ENCODE data around the gene THTPA.

The THTPA gene

GRCh38 chr14:23577004-23577681 lies 21.1 kb downstream of the THTPA start:
- no peak for DNase-seq
- Histone ChIP-seq H4K20me1 (ENCODE audit: insufficient read depth, low read length) (no peaks in the 10 kb centered on the region), H3K27ac (ENCODE audit: low read length) (no peak overlapping the region), H3K4me2 (ENCODE audit: insufficient read depth, low read length) (no peak overlapping the region), H3K4me3 (ENCODE audit: low read depth in 1 of 2, low read length in 2 of 2) (no peak overlapping the region), H2AFZ (ENCODE audit: low read depth, low read length) (no peak overlapping the region), H3K27me3 (ENCODE audit: insufficient read depth, low read length, poor library complexity) (peaks cover 10% of the 10 kb centered on the region), H3K79me2 (ENCODE audit: insufficient read depth, low read length) (no peaks in the 10 kb centered on the region), H3K36me3 (ENCODE audit: insufficient read depth, low read length) (no peaks in the 10 kb centered on the region), H3K9me3 (ENCODE audit: insufficient read depth, low read length, severe bottlenecking) (no peaks in the 10 kb centered on the region), H3K9ac (ENCODE audit: low read depth, low read length) (no peak overlapping the region), H3K4me1 (ENCODE audit: insufficient read depth, low read length) (no peaks in the 10 kb centered on the region)
- ATAC-seq (ENCODE audit: insufficient read depth, low read depth) = no peak
- TF ChIP-seq CTCF (IDR thresholded peaks at IDR 0.05; ENCODE audit: borderline replicate concordance, extremely low read depth, low read length, poor library complexity, severe bottlenecking) (no peak), EZH2 (IDR thresholded peaks at IDR 0.05; ENCODE audit: borderline replicate concordance, low read depth, low read length, severe bottlenecking) (no peak)

GRCh38 chr14:23577710-23578392 lies 21.8 kb downstream of the THTPA start:
- H4K20me1 ChIP-seq (ENCODE audit: insufficient read depth, low read length) = no peaks in the 10 kb centered on the region
- ATAC-seq (ENCODE audit: insufficient read depth, low read depth) (no peak), DNase-seq (no peak)
- no peak overlapping the region for H2AFZ ChIP-seq (ENCODE audit: low read depth, low read length)
- H3K27me3 ChIP-seq (ENCODE audit: insufficient read depth, low read length, poor library complexity) = peaks cover 10% of the 10 kb centered on the region
- no peak overlapping the region for H3K9ac ChIP-seq (ENCODE audit: low read depth, low read length)
- no peak overlapping the region for H3K4me3 ChIP-seq (ENCODE audit: low read depth in 1 of 2, low read length in 2 of 2)
- H3K9me3 ChIP-seq (ENCODE audit: insufficient read depth, low read length, severe bottlenecking) = no peaks in the 10 kb centered on the region
- H3K27ac ChIP-seq (ENCODE audit: low read length) = no peak overlapping the region
- H3K4me1 ChIP-seq (ENCODE audit: insufficient read depth, low read length) = no peaks in the 10 kb centered on the region
- TF ChIP-seq CTCF (IDR thresholded peaks at IDR 0.05; ENCODE audit: borderline replicate concordance, extremely low read depth, low read length, poor library complexity, severe bottlenecking) = no peak
- no peak for TF ChIP-seq EZH2 (IDR thresholded peaks at IDR 0.05; ENCODE audit: borderline replicate concordance, low read depth, low read length, severe bottlenecking)
- H3K79me2 ChIP-seq (ENCODE audit: insufficient read depth, low read length) = no peaks in the 10 kb centered on the region
- no peaks in the 10 kb centered on the region for H3K36me3 ChIP-seq (ENCODE audit: insufficient read depth, low read length)
- no peak overlapping the region for H3K4me2 ChIP-seq (ENCODE audit: insufficient read depth, low read length)

GRCh38 chr14:23578560-23579310 lies 22.7 kb downstream of the THTPA start, which contains the start of gene JPH4:
TSS of gene JPH4 (minus strand) at chr14:23578790. CDS start at chr14:23577453, 1,337 bp downstream.
- TF ChIP-seq EZH2 (IDR thresholded peaks at IDR 0.05; ENCODE audit: borderline replicate concordance, low read depth, low read length, severe bottlenecking) (no peak), CTCF (IDR thresholded peaks at IDR 0.05; ENCODE audit: borderline replicate concordance, extremely low read depth, low read length, poor library complexity, severe bottlenecking) (no peak)
- no peaks in the 10 kb centered on the region for H3K36me3 ChIP-seq (ENCODE audit: insufficient read depth, low read length)
- H3K9me3 ChIP-seq (ENCODE audit: insufficient read depth, low read length, severe bottlenecking) = no peaks in the 10 kb centered on the region
- no peaks in the 10 kb centered on the region for H4K20me1 ChIP-seq (ENCODE audit: insufficient read depth, low read length)
- H3K27me3 ChIP-seq (ENCODE audit: insufficient read depth, low read length, poor library complexity) = peaks cover 6% of the 10 kb centered on the region
- ATAC-seq (ENCODE audit: insufficient read depth, low read depth) (no peak), DNase-seq (no peak)
- H3K9ac ChIP-seq (ENCODE audit: low read depth, low read length) = no peak within 1 kb of the TSS
- no peak within 1 kb of the TSS for H3K27ac ChIP-seq (ENCODE audit: low read length)
- peak within 1 kb of the TSS; percentile 26; the same call in 1 of the 2 replicates for H2AFZ ChIP-seq (ENCODE audit: low read depth, low read length)
- H3K4me2 ChIP-seq (ENCODE audit: insufficient read depth, low read length) = no peak within 1 kb of the TSS
- H3K4me1 ChIP-seq (ENCODE audit: insufficient read depth, low read length) = no peaks in the 10 kb centered on the region
- no peaks in the 10 kb centered on the region for H3K79me2 ChIP-seq (ENCODE audit: insufficient read depth, low read length)
- H3K4me3 ChIP-seq (ENCODE audit: low read depth in 1 of 2, low read length in 2 of 2) = no peak within 1 kb of the TSS

Data from DND-41 (cell line).